Measurements from ENCODE around the gene HNRNPK.

The HNRNPK gene

GRCh38 chr9:83932011-83932410, 48.0 kb downstream of the HNRNPK start:
- no peak for DNase-seq

- no peak for DNase-seq
Measured at GRCh38 chr9:83930881-83931280, 49.1 kb downstream of the HNRNPK start.

GRCh38 chr9:83927591-83927990, 52.4 kb downstream of the HNRNPK start:
- DNase-seq: no peak

- peak; percentile 94 for DNase-seq
Measured at GRCh38 chr9:83920927-83921707, 58.9 kb downstream of the HNRNPK start, which contains the start of gene KIF27. TSS of gene KIF27 (minus strand) at chr9:83921432. CDS start at chr9:83915591, 5,841 bp downstream.

- DNase-seq: peak; percentile 69
Measured at GRCh38 chr9:83920469-83920926, 59.5 kb downstream of the HNRNPK start.

GRCh38 chr9:83919111-83919510, 60.9 kb downstream of the HNRNPK start:
- no peak for DNase-seq

All from CD4-positive, alpha-beta T cell treated with Interleukin-4 for 4 hours (primary cell).